Tibial nerve (tissue), 4 donors: ENCODE measurements around the gene CYP27C1. TPM values are rescaled to one million over a fixed set of nuclear protein-coding genes. Genes with fewer than 3 reads are reported as not detected.
"Not testable (repeated sequence)": the region's sequence is repeated elsewhere in the genome, so short reads cannot be mapped to it uniquely, and the experiment has no call there.

Experiments
- DNase-seq, 2 donors: peaks; one replicate each; pipeline ENCODE4 v3.0.0-alpha.2; 2019; ENCODE audit warnings: low spot score in 2 of 2
- H3K27ac ChIP-seq, 4 donors: fragments of 200-600 bp; sonication (generic) in 3 of 4; one replicate each; pipeline ENCODE4 v1.5.1; 2017 to 2019; ENCODE audit warnings: mild to moderate bottlenecking in 1 of 4
- H3K27me3 ChIP-seq, 2 donors: fragments of 200-600 bp; sonication (generic) in 1 of 2; one replicate each; pipeline versions ENCODE4 v1.5.1 to v1.6.0; 2017 to 2019
- H3K36me3 ChIP-seq, 3 donors: fragments of 200-600 bp; sonication (generic); one replicate each; pipeline ENCODE4 v1.5.1; 2018 to 2019
- H3K4me1 ChIP-seq, 4 donors: fragments of 200-600 bp; sonication (generic) in 3 of 4; one replicate each; pipeline ENCODE4 v1.5.1; 2017 to 2019
- H3K4me3 ChIP-seq, 4 donors: fragments of 200-600 bp; sonication (generic) in 3 of 4; one replicate each; pipeline ENCODE4 v1.5.1; 2017 to 2019; ENCODE audit warnings: mild to moderate bottlenecking in 1 of 4, moderate library complexity in 1 of 4
- H3K9me3 ChIP-seq, 4 donors: fragments of 200-600 bp; sonication (generic) in 3 of 4; one replicate each; pipeline ENCODE4 v1.5.1; 2017 to 2019
- EP300 ChIP-seq, 2 donors: sonication (generic); formaldehyde crosslinking; IDR thresholded peaks; one replicate each; pipeline ENCODE4 v1.6.1; 2017; ENCODE audit warnings: antibody characterized with exemption in 2 of 2, mild to moderate bottlenecking in 1 of 2
- POLR2A ChIP-seq, 2 donors: fragments of 450-650 bp; IDR thresholded peaks; one replicate each; pipeline ENCODE4 v1.6.1; 2017; ENCODE audit warnings: antibody characterized with exemption in 2 of 2, mild to moderate bottlenecking in 2 of 2, moderate library complexity in 2 of 2
- WGBS, 2 donors: methylation state at CpG; one replicate each; pipeline ENCODE4 v1.1.5; 2018; 5-methylcytosine and 5-hydroxymethylcytosine counted together
- total RNA-seq, 4 donors: library from RNA; depleted of rRNA; stranded (reverse); fragments of >200 nt; gene quantifications; one replicate each; pipeline ENCODE4 v1.1.0, GENCODE V29; 2016
- TF ChIP-seq, protein P1 (sequence below), 5 experiments: fragments of 200-600 bp in 3 of 5; fragments of 450-650 bp in 2 of 5; sonication (generic) in 3 of 5; IDR thresholded peaks; one replicate each; pipeline ENCODE4 v1.5.1; 2016 to 2019; ENCODE audit warnings: antibody characterized with exemption in 5 of 5, mild to moderate bottlenecking in 3 of 5, moderate library complexity in 2 of 5

The CYP27C1 gene
- total RNA-seq, 4 donors from 2014 or later: 0.42 to 1.2 (median 0.73) TPM

DNA sequence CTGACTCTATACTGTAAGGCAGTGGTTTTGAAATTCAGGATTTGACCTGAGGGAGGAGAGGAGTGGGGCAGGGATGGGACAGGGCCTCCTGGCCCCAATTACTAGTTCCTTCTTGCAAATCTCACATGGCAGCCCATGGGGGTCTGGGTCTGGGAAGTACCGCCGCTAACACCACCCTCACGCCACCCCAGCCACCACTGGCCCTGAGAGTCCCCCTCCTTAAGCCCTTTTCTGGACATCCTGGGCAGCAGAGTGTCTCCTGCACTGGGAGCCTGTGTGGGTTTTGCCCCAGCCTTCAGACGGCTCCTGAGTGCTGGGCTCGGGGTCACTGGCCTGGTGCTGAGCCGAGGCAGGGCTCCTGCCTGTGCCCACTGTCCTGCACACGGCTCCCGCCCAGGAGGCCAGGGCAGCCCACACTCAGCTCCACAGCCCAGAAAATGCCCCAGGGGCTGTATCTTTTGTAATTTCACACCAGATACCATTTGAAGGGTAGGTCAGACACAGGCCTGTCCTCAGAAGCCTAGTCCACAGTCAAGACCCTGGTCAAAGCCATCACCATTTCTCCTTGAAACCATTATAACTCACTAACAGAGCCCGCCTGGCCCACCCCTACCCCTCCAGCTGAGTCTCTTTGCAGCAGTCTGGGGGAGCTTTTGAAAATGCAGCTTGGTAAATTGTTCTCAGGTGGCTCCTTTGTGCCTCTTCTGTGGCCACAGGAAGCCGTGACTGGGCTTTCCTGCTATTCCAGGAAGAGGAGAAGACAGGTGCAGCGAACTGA, 55.1 kb downstream of the CYP27C1 start:
- 84 to 93% methylated on average over 9 of the region's 11 CpGs for WGBS, 2 donors
- no peak for DNase-seq
- no peaks in the 10 kb centered on the region for H3K9me3 ChIP-seq
- H3K27ac ChIP-seq: no peak overlapping the region
- TF ChIP-seq EP300 (IDR thresholded peaks at IDR 0.05): no peak
- TF ChIP-seq, protein P1, sequence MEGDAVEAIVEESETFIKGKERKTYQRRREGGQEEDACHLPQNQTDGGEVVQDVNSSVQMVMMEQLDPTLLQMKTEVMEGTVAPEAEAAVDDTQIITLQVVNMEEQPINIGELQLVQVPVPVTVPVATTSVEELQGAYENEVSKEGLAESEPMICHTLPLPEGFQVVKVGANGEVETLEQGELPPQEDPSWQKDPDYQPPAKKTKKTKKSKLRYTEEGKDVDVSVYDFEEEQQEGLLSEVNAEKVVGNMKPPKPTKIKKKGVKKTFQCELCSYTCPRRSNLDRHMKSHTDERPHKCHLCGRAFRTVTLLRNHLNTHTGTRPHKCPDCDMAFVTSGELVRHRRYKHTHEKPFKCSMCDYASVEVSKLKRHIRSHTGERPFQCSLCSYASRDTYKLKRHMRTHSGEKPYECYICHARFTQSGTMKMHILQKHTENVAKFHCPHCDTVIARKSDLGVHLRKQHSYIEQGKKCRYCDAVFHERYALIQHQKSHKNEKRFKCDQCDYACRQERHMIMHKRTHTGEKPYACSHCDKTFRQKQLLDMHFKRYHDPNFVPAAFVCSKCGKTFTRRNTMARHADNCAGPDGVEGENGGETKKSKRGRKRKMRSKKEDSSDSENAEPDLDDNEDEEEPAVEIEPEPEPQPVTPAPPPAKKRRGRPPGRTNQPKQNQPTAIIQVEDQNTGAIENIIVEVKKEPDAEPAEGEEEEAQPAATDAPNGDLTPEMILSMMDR (IDR thresholded peaks at IDR 0.05): no peak
- no peak for TF ChIP-seq POLR2A (IDR thresholded peaks at IDR 0.05)
- H3K4me1 ChIP-seq: no peaks in the 10 kb centered on the region
- no peaks in the 10 kb centered on the region for H3K27me3 ChIP-seq
- H3K36me3 ChIP-seq: no peaks in the 10 kb centered on the region
- H3K4me3 ChIP-seq: no peak overlapping the region

DNA sequence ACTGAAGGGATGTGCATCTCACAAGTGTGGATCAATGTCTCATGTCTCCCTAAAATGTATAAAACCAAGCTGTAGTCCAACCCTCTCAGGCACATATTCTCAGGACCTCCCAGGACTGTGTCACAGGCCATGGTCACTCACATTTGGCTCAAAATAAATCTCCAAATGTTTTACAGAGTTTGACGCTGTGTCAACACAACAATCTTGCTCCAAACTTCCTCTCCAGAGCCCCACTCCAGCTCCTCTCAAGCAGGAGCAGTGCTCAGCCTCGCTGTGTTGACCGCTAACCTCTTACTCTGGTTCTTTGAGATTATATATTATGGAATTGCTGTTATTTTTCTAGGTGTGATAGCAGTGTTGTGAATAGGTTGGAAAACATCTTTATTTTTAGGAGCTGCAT, 56.2 kb downstream of the CYP27C1 start:
- no peak for TF ChIP-seq POLR2A (IDR thresholded peaks at IDR 0.05)
- TF ChIP-seq, protein P1 (IDR thresholded peaks at IDR 0.05): no peak
- no peak for TF ChIP-seq EP300 (IDR thresholded peaks at IDR 0.05)
- Histone ChIP-seq H3K27ac (no peak overlapping the region), H3K4me3 (no peak overlapping the region), H3K27me3 (no peaks in the 10 kb centered on the region), H3K9me3 (no peaks in the 10 kb centered on the region), H3K36me3 (no peaks in the 10 kb centered on the region), H3K4me1 (peaks cover 0 to 6% (median 0%) of the 10 kb centered on the region in 4 donors)
- WGBS, 2 donors: 71 to 79% methylated on average over 3 of the region's 3 CpGs
- no peak for DNase-seq

DNA sequence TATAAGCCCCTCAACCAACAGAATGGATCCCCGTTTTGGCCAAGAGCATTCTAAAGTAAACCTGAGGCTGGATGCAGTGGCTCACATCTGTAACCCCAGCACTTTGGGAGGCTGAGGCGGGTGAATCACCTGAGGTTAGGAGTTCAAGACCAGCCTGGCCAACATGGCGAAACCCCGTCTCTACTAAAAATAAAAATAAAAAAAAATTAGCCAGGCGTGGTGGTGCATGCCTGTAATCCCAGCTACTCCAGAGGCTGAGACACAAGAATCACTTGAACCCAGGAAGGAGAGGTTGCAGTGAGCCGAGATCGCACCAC, 57.1 kb downstream of the CYP27C1 start:
- not testable (repeated sequence) for H3K27ac ChIP-seq

DNA sequence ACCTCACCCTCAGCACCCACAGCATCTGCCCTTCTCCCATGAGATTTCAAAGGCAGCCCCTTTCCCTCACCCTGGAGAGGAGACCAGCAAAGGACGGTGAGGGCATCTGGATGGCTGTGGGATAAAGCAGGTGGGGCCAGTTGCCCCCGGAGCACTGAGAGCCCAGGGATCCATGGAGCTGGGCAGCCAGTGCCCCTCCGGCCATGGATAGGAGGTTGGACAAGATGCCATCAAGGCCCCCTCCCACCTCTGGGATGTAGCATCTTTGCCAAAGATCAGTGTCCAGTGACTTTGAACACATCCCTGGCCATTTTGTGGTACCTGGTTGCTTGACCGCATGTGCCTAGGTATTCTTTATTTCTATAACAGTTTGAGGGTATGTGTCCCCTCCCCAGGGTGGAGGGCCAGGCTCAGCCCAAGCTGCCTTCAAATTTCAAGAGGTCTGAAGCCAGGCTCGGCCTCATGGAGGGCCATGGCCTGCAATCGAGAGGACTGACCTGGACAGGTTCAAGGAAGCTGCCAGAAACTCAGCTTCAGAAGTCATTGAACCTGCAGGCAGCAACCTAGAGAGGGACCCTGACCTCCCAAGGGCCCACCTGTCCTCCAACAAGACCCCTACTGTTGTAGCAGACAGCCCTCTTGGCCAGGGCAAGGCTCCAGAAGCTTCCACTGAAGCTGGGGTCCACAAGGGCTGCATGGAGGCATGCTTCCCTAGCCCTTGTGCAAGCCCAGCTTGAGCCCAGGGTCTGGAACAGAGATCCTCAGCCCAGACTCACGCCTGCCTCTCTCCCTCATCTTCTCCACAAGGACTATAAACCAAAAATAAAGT, 57.6 kb downstream of the CYP27C1 start:
- no peak overlapping the region for H3K4me3 ChIP-seq
- H3K4me1 ChIP-seq: peaks cover 0 to 6% (median 3%) of the 10 kb centered on the region in 4 donors
- H3K9me3 ChIP-seq: no peaks in the 10 kb centered on the region
- 95 to 98% methylated on average over 7 of the region's 7 CpGs for WGBS, 2 donors
- H3K27me3 ChIP-seq: no peaks in the 10 kb centered on the region
- DNase-seq: no peak
- H3K36me3 ChIP-seq: no peaks in the 10 kb centered on the region
- no peak overlapping the region for H3K27ac ChIP-seq
- TF ChIP-seq EP300 (IDR thresholded peaks at IDR 0.05) (no peak), POLR2A (IDR thresholded peaks at IDR 0.05) (no peak)
- TF ChIP-seq, protein P1 (IDR thresholded peaks at IDR 0.05): no peak

More for the DNA sequence above, 57.1 kb downstream of the CYP27C1 start:
- H3K27me3 ChIP-seq, H3K36me3 ChIP-seq, H3K4me3 ChIP-seq, H3K9me3 ChIP-seq, H3K4me1 ChIP-seq, DNase-seq: not testable (repeated sequence)
- 92 to 96% methylated on average over 7 of the region's 7 CpGs for WGBS, 2 donors

DNA sequence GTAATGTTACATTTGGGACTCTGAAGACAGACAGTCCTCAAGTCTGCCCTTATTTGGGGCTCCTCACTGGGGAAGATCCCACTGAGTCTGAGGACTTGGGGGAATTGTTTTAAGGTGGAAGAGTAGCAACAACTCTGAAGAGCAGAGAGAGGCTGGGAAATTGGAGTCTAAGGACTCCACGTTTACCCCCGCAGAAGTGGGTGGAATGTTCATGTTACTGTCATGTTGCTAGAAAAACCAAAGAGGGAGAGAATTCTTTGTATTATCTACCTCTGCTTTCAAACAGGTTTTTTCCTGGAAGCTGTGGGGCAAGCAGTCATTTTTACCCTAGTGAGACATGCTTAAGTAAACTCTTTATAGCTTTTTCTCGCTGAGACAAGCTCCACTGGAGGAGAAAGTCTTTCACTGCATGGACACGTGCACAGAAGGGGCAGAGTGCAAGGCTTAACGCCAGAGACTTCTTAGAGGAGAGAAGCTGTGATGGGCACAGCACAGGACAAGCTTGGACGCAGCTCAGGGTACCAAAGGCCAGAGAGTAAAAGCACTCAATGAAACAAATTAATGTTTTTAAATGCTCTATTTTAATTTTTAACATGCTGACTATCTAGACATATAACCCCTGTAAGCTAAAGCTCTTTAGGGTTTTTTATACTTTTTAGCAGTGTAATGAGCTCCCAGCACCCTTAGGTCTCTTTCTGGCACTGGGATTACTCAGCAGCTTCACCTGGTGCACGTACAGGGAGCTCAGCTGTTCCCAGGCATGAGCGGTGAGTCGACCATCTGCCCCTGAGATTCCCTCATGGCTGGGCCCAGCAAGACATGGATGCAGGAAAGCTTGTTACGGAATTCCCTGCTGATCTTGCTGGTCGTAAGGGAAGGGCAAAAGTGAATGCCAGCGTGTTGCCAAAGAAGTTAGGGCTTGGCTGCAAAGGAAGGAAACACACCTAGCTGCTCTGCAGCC, 58.6 kb downstream of the CYP27C1 start:
- no peak for DNase-seq
- H3K4me1 ChIP-seq: peaks cover 0 to 7% (median 3%) of the 10 kb centered on the region in 4 donors
- TF ChIP-seq, protein P1 (IDR thresholded peaks at IDR 0.05): no peak
- TF ChIP-seq EP300 (IDR thresholded peaks at IDR 0.05): no peak
- 65 to 70% methylated on average over 12 of the region's 12 CpGs for WGBS, 2 donors
- H3K9me3 ChIP-seq: no peaks in the 10 kb centered on the region
- no peaks in the 10 kb centered on the region for H3K36me3 ChIP-seq
- no peak overlapping the region for H3K4me3 ChIP-seq
- no peak overlapping the region for H3K27ac ChIP-seq
- H3K27me3 ChIP-seq: no peaks in the 10 kb centered on the region
